ENCODE data around the gene DNMT3B. TPM values are rescaled to one million over a fixed set of nuclear protein-coding genes. Genes with fewer than 3 reads are reported as not detected.
"Not testable (repeated sequence)": the region's sequence is repeated elsewhere in the genome, so short reads cannot be mapped to it uniquely, and the experiment has no call there.

Gene DNMT3B
- polyA plus RNA-seq, 6 donors from 2014 or later = 0.08 to 0.13 (median 0.10) TPM; not detected in 3

GRCh38 chr20:32751293-32751692, 10.9 kb upstream of the DNMT3B start:
- ATAC-seq (ENCODE audit: low read depth in 2 of 2) = no peak
- Mint-ChIP-seq H3K9me3 (no peaks in the 10 kb centered on the region), H3K4me3 (no peak overlapping the region), H3K4me1 (no peaks in the 10 kb centered on the region), H3K36me3 (no peaks in the 10 kb centered on the region), H3K27me3 (no peaks in the 10 kb centered on the region), H3K27ac (no peak overlapping the region)
- DNase-seq = no peak

- Mint-ChIP-seq H3K4me1 (no peaks in the 10 kb centered on the region), H3K4me3 (no peak overlapping the region), H3K27me3 (no peaks in the 10 kb centered on the region), H3K9me3 (no peaks in the 10 kb centered on the region), H3K36me3 (no peaks in the 10 kb centered on the region), H3K27ac (no peak overlapping the region)
- ATAC-seq (ENCODE audit: low read depth in 2 of 2) (no peak), DNase-seq (no peak)
Observed at GRCh38 chr20:32751702-32752457, 10.3 kb upstream of the DNMT3B start.

GRCh38 chr20:32752458-32753250, 9.5 kb upstream of the DNMT3B start:
- no peak for DNase-seq
- no peaks in the 10 kb centered on the region for H3K27me3 Mint-ChIP-seq
- H3K27ac Mint-ChIP-seq = no peak overlapping the region

GRCh38 chr20:32753731-32754130, 8.5 kb upstream of the DNMT3B start:
- Mint-ChIP-seq H3K27ac (no peak overlapping the region), H3K27me3 (no peaks in the 10 kb centered on the region), H3K9me3 (no peaks in the 10 kb centered on the region), H3K36me3 (no peaks in the 10 kb centered on the region), H3K4me1 (no peaks in the 10 kb centered on the region), H3K4me3 (peak overlapping the region in 1 of 8 donors; percentile 16)
- ATAC-seq (ENCODE audit: low read depth in 2 of 2) (no peak), DNase-seq (no peak)

More at GRCh38 chr20:32752458-32753250, 9.5 kb upstream of the DNMT3B start:
- no peak for ATAC-seq (ENCODE audit: low read depth in 2 of 2)
- Mint-ChIP-seq H3K4me3 (no peak overlapping the region), H3K9me3 (no peaks in the 10 kb centered on the region), H3K4me1 (no peaks in the 10 kb centered on the region), H3K36me3 (no peaks in the 10 kb centered on the region)

DNA sequence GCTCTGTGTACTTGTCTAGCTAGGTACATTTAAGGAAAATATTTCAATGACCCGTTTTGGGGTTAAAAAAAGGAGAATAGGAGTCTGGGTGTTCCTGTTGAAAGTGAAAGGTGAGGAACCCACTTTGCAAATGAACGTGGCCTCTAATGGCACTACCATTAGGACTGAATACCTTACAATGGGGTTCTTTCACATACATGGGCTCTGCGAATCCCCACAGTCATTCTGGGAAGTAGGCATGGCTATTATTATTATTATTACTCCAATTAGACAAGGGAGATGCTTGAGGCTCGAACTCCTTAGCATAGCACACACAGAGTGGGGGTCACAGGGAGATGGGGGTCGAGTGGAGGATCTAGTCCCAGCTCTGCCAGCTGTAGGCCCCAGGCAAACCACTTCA, 6.0 kb upstream of the DNMT3B start:
- no peaks in the 10 kb centered on the region for H3K36me3 Mint-ChIP-seq
- H3K27ac Mint-ChIP-seq = no peak overlapping the region
- DNase-seq (no peak), ATAC-seq (ENCODE audit: low read depth in 2 of 2) (no peak)
- no peak overlapping the region for H3K4me3 Mint-ChIP-seq
- peaks cover 0 to 3% (median 2%) of the 10 kb centered on the region in 3 donors for H3K4me1 Mint-ChIP-seq
- H3K9me3 Mint-ChIP-seq = no peaks in the 10 kb centered on the region
- peaks cover 0 to 3% (median 3%) of the 10 kb centered on the region in 3 donors for H3K27me3 Mint-ChIP-seq

DNA sequence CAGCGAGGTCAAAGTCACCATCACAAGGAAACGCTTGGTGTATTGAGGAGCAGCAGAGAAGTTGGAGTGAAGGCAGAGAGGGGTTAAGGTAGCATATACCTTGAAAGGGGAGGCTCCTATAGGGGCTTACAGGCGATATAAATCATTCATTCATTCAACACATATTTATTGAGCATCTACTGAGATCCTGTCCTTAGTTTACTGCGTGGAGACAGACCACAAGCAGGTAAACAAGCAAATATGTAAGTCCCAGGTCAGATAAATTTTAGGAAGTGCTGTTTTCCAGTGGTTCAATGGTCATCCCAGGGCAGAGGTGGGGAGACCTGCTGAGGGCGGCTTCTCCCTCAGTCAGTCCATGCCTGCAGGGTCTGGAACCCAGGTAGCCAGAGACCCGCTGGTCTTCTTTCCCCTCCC, 761 bp upstream of the DNMT3B start:
- H3K36me3 Mint-ChIP-seq = no peaks in the 10 kb centered on the region
- peaks cover 12 to 22% (median 21%) of the 10 kb centered on the region in 3 donors for H3K4me1 Mint-ChIP-seq
- H3K27ac Mint-ChIP-seq = peak overlapping the region in 2 of 6 donors; percentile 50 to 52
- no peaks in the 10 kb centered on the region for H3K9me3 Mint-ChIP-seq
- peaks cover 3 to 14% (median 7%) of the 10 kb centered on the region in 3 donors for H3K27me3 Mint-ChIP-seq
- no peak for ATAC-seq (ENCODE audit: low read depth in 2 of 2)
- H3K4me3 Mint-ChIP-seq = peak overlapping the region; percentile 76 to 93 (median 90)
- no peak for DNase-seq

- H3K27ac Mint-ChIP-seq = peak overlapping the region in 2 of 6 donors; percentile 34 to 68
- DNase-seq = no peak
Observed at GRCh38 chr20:32762754-32763201, 593 bp downstream of the DNMT3B start.

GRCh38 chr20:32763202-32764004, 1.2 kb downstream of the DNMT3B start:
- DNase-seq = no peak

More at GRCh38 chr20:32762754-32763201, 593 bp downstream of the DNMT3B start:
- H3K27me3 Mint-ChIP-seq = peaks cover 3 to 14% (median 7%) of the 10 kb centered on the region in 3 donors
- no peaks in the 10 kb centered on the region for H3K36me3 Mint-ChIP-seq
- peak overlapping the region; percentile 89 to 96 (median 92) for H3K4me3 Mint-ChIP-seq
- peaks cover 12 to 22% (median 21%) of the 10 kb centered on the region in 3 donors for H3K4me1 Mint-ChIP-seq
- H3K9me3 Mint-ChIP-seq = no peaks in the 10 kb centered on the region
- peak; percentile 30 to 32 for ATAC-seq (ENCODE audit: low read depth in 2 of 2)

DNA sequence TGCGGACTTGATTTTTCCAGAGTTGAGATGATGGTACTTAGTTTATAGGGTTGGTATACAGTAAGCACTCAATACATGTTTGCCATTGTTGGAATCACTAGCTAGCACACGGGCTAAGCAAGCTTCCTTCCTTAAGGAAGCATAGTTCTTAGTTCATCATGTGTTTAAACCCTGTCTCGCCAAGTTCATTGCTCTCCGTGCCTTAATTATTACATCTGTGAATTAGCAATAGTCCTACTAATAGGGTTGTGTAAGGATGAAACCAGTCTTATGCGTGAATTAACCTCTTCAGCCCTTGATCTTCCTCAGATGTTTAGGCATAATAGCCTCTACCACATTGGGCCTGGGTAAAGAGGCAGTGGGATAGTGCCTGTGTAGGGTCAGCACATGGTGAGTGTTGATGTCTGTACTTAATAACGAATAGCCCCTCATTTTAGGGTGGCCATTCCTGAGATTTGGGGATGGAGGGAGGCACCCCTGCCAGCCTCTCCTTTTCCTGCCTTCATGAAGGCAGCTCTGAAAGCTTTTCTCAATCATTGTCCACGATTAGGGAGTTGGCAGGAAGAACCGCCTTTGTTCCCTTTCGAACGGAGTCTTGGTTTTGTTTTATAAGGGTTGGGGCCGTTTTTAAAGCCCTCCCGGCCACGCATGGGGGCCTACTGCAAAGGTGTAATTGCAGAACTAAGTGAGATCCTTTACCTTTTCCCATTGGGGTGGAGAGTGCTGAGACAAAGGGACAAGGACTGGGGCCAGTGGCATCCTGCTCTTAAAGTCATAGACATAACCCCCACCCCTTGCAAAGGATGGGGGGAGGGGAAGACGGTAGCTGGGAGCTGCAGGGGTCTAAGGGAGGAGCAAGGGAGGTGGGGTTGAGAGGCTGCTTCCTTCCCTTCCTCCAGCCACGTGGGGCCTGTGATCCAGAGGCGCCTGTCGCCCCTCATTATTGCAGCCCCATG, 2.1 kb downstream of the DNMT3B start:
- H3K27me3 Mint-ChIP-seq = peaks cover 3 to 14% (median 7%) of the 10 kb centered on the region in 3 donors
- H3K4me3 Mint-ChIP-seq = peak overlapping the region; percentile 89 to 96 (median 92)
- ATAC-seq (ENCODE audit: low read depth in 2 of 2) = no peak
- peaks cover 12 to 22% (median 21%) of the 10 kb centered on the region in 3 donors for H3K4me1 Mint-ChIP-seq
- H3K27ac Mint-ChIP-seq = no peak overlapping the region
- H3K36me3 Mint-ChIP-seq = no peaks in the 10 kb centered on the region
- no peak for DNase-seq
- no peaks in the 10 kb centered on the region for H3K9me3 Mint-ChIP-seq

More at GRCh38 chr20:32763202-32764004, 1.2 kb downstream of the DNMT3B start:
- Mint-ChIP-seq H3K4me1 (peaks cover 12 to 22% (median 21%) of the 10 kb centered on the region in 3 donors), H3K9me3 (no peaks in the 10 kb centered on the region), H3K27me3 (peaks cover 3 to 14% (median 7%) of the 10 kb centered on the region in 3 donors), H3K36me3 (no peaks in the 10 kb centered on the region), H3K4me3 (peak overlapping the region; percentile 89 to 96 (median 92)), H3K27ac (peak overlapping the region in 1 of 6 donors; percentile 34)
- ATAC-seq (ENCODE audit: low read depth in 2 of 2) = peak; percentile 57 to 62

- DNase-seq; H3K36me3 Mint-ChIP-seq; ATAC-seq (ENCODE audit: low read depth in 2 of 2); H3K9me3 Mint-ChIP-seq: not testable (repeated sequence)
- H3K4me3 Mint-ChIP-seq = peak overlapping the region in 1 of 8 donors; percentile 89
- H3K4me1 Mint-ChIP-seq = peaks cover 12 to 22% (median 21%) of the 10 kb centered on the region in 3 donors
- peaks cover 3 to 14% (median 7%) of the 10 kb centered on the region in 3 donors for H3K27me3 Mint-ChIP-seq
- peak overlapping the region in 2 of 6 donors; percentile 33 to 42 for H3K27ac Mint-ChIP-seq
Observed at GRCh38 chr20:32765230-32765875, 3.2 kb downstream of the DNMT3B start.

GRCh38 chr20:32767418-32768198, 5.4 kb downstream of the DNMT3B start:
- Mint-ChIP-seq H3K4me3 (no peak overlapping the region), H3K27me3 (peaks cover 0 to 10% (median 0%) of the 10 kb centered on the region in 3 donors), H3K27ac (peak overlapping the region in 1 of 6 donors; percentile 64), H3K36me3 (no peaks in the 10 kb centered on the region), H3K9me3 (no peaks in the 10 kb centered on the region), H3K4me1 (peaks cover 4 to 21% (median 14%) of the 10 kb centered on the region in 3 donors)
- DNase-seq (no peak), ATAC-seq (ENCODE audit: low read depth in 2 of 2) (no peak)

Measured in naive B cell (primary cell).